OCI-LY7 (cell line): Measurements from ENCODE around the gene CRYBG1. TPM values are rescaled to one million over a fixed set of nuclear protein-coding genes. Genes with fewer than 3 reads are reported as not detected.
"Not testable (repeated sequence)": the region's sequence is repeated elsewhere in the genome, so short reads cannot be mapped to it uniquely, and the experiment has no call there.

Source experiments
- BruUV-seq: library from RNA; stranded (reverse); fragments of 400-500 nt; replicated peaks from 2 replicates; lab custom pipeline; 2021; lab: Mats Ljungman, UMichigan
- CTCF ChIA-PET: fragments of 300-600 bp; sonication (Branson Sonifier 250); formaldehyde crosslinking; loops from one replicate; lab custom pipeline; 2022; ENCODE audit warnings: antibody characterized with exemption; ENCODE audit not compliant: unreplicated experiment; lab: Charles Lee
- POLR2A ChIA-PET: fragments of 300-600 bp; sonication (Branson Sonifier 250); formaldehyde crosslinking; loops from one replicate; lab custom pipeline; 2022; ENCODE audit warnings: antibody characterized with exemption; lab: Charles Lee
- DNase-seq: peaks from one replicate; pipeline ENCODE4 v3.0.0-alpha.2; 2015; ENCODE audit warnings: low spot score
- H2AFZ ChIP-seq: fragments of 200-600 bp; sonication (generic), shearing (Covaris generic); 2 replicates; pipeline ENCODE4 v1.6.1; 2014; ENCODE audit warnings: mild to moderate bottlenecking, antibody characterized with exemption, low read length, moderate library complexity
- H3K27ac ChIP-seq: fragments of 200-600 bp; sonication (generic); 2 replicates; pipeline ENCODE4 v1.5.1; 2014; ENCODE audit warnings: mixed run types, low read depth, mild to moderate bottlenecking, moderate library complexity, low read length, inconsistent platforms; ENCODE audit not compliant: poor library complexity, severe bottlenecking
- H3K36me3 ChIP-seq: fragments of 200-600 bp; sonication (generic); 2 replicates; pipeline ENCODE4 v1.6.1; 2014; ENCODE audit warnings: mild to moderate bottlenecking, antibody characterized with exemption, low read length, moderate library complexity, mixed read lengths; ENCODE audit not compliant: insufficient read depth
- H3K4me1 ChIP-seq: fragments of 200-600 bp; sonication (generic); 2 replicates; pipeline ENCODE4 v1.5.1; 2014; ENCODE audit warnings: mild to moderate bottlenecking, low read length; ENCODE audit not compliant: insufficient read depth, poor library complexity, severe bottlenecking
- H3K4me2 ChIP-seq: fragments of 200-600 bp; sonication (generic); 2 replicates; pipeline ENCODE4 v1.6.1; 2014; ENCODE audit warnings: mild to moderate bottlenecking, low read length
- H3K4me3 ChIP-seq: fragments of 200-600 bp; sonication (generic); 2 replicates; pipeline ENCODE4 v1.5.1; 2014; ENCODE audit warnings: mild to moderate bottlenecking, low read depth, low read length; ENCODE audit not compliant: poor library complexity, severe bottlenecking
- H3K79me2 ChIP-seq: fragments of 200-600 bp; sonication (generic); 2 replicates; pipeline ENCODE4 v1.6.1; 2016; ENCODE audit warnings: low read depth, mild to moderate bottlenecking, low read length, moderate library complexity, mixed read lengths; ENCODE audit not compliant: insufficient read depth
- H3K9me2 ChIP-seq: fragments of 200-600 bp; sonication (generic); 2 replicates; pipeline ENCODE4 v1.6.1; 2016; ENCODE audit warnings: mild to moderate bottlenecking, low read length, mixed read lengths; ENCODE audit not compliant: insufficient read depth
- H3K9me3 ChIP-seq: fragments of 200-600 bp; sonication (generic); 2 replicates; pipeline ENCODE4 v1.6.1; 2014; ENCODE audit warnings: mild to moderate bottlenecking, mixed run types, low read length, mixed read lengths
- H4K20me1 ChIP-seq: fragments of 200-600 bp; sonication (generic); 2 replicates; pipeline ENCODE4 v1.6.1; 2014; ENCODE audit warnings: mild to moderate bottlenecking, antibody characterized with exemption, low read length, moderate library complexity, mixed read lengths; ENCODE audit not compliant: insufficient read depth
- CTCF ChIP-seq: fragments of 200-600 bp; sonication (generic); conservative IDR thresholded peaks from 2 replicates; pipeline ENCODE4 v1.5.1; 2014; ENCODE audit warnings: mild to moderate bottlenecking, antibody characterized with exemption, low read length, moderate library complexity, mixed read lengths
- EZH2phosphoT487 ChIP-seq: fragments of 200-600 bp; sonication (generic); IDR thresholded peaks from 2 replicates; pipeline ENCODE4 v1.6.1; 2018; ENCODE audit warnings: low read depth, borderline replicate concordance, mild to moderate bottlenecking, mixed run types, antibody characterized with exemption, low read length, moderate library complexity, mixed read lengths
- intact Hi-C: fragments of 100-400 bp; cut with micrococcal nuclease; formaldehyde crosslinking; loops from one replicate; pipeline ENCODE4 v1.10.0; 2022; ENCODE audit not compliant: unreplicated experiment
- total RNA-seq, 2 experiments: library from RNA; depleted of rRNA in 1 of 2; stranded (reverse); fragments of >200 nt in 1 of 2; shearing (Covaris generic) in 1 of 2; gene quantifications; 2 replicates each; pipeline ENCODE4 v1.2.3, GENCODE V29; 2014 to 2022

The CRYBG1 gene
- total RNA-seq, 2 experiments from 2014 or later: 41.7 to 66.2 TPM

- no peaks in the 10 kb centered on the region for H3K36me3 ChIP-seq
- H2AFZ ChIP-seq: no peak overlapping the region
- TF ChIP-seq EZH2phosphoT487: no peak
- TF ChIP-seq CTCF: no peak
- no TSS peak for BruUV-seq
- ChIA-PET POLR2A (interaction anchor here (0.7 kb wide), 1 partner anchor 9 kb away, joined by 4 read pairs; no protein-coding TSS in a partner anchor), CTCF (no interaction called here)
- no peak for DNase-seq
- intact Hi-C loops: loop anchor here (5.0 kb wide), 1 partner anchor 44 kb away; no protein-coding TSS in a partner anchor
- H4K20me1 ChIP-seq: no peaks in the 10 kb centered on the region
- no peak overlapping the region for H3K27ac ChIP-seq
- no peaks in the 10 kb centered on the region for H3K4me1 ChIP-seq
- H3K79me2 ChIP-seq: no peaks in the 10 kb centered on the region
- H3K9me2 ChIP-seq: no peaks in the 10 kb centered on the region
- no peak overlapping the region for H3K4me2 ChIP-seq
- H3K4me3 ChIP-seq: no peak overlapping the region
- no peaks in the 10 kb centered on the region for H3K9me3 ChIP-seq
Measured at GRCh38 chr6:106396426-106397220, 36.1 kb downstream of the CRYBG1 start.

DNA sequence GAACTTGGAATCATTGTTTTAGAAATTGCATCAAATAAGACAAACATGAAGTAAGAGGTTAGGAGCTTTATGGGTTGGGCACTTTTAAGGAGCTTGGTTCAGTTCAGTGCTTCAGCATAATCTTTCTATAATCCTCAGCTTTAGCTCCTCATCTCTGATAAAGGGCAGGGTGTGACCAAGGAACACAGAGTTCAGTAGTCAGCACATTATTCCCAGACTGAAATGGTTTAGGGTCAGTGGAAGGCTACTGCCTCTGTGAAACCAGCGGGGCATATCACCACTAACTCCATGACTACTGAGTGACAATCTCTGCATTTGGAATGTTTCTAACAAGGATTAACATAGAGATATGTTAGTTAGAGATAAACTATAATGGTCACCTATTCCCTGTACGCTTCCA lies 36.9 kb downstream of the CRYBG1 start:
- Histone ChIP-seq H3K4me2 (no peak overlapping the region), H3K4me3 (no peak overlapping the region), H4K20me1 (no peaks in the 10 kb centered on the region), H3K79me2 (no peaks in the 10 kb centered on the region), H3K4me1 (no peaks in the 10 kb centered on the region), H3K36me3 (no peaks in the 10 kb centered on the region), H3K9me2 (no peaks in the 10 kb centered on the region), H2AFZ (no peak overlapping the region), H3K27ac (no peak overlapping the region), H3K9me3 (no peaks in the 10 kb centered on the region)
- intact Hi-C loops: loop anchor here (5.0 kb wide), 1 partner anchor 45 kb away; no protein-coding TSS in a partner anchor
- no TSS peak for BruUV-seq
- ChIA-PET POLR2A (interaction anchor here (0.7 kb wide), 2 partner anchors 8 to 42 kb away, joined by 3 to 4 read pairs; no protein-coding TSS in a partner anchor), CTCF (no interaction called here)
- no peak for DNase-seq
- TF ChIP-seq EZH2phosphoT487: no peak
- TF ChIP-seq CTCF: no peak

DNA sequence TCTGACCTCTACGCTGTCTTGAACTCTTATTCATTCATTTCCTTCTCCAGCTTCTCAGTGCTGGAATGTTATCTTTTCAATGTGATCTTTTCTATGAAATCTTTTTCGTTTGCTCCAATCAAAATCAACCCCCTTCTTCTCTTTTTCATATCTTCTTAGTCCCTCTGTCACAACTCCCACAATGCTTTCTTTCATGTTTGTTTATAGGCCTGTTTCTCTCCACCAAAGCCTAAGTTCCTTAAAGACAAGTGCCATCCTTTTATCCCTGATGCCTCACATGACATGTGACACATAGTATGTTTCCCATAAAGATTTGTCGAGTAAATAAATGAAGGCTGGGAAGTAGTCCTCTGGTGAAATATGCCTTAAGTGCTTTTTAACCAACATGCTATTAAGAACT lies 38.1 kb downstream of the CRYBG1 start:
- Histone ChIP-seq H3K36me3 (no peaks in the 10 kb centered on the region), H3K4me3 (no peak overlapping the region), H4K20me1 (no peaks in the 10 kb centered on the region), H2AFZ (no peak overlapping the region), H3K9me3 (no peaks in the 10 kb centered on the region), H3K27ac (no peak overlapping the region), H3K79me2 (no peaks in the 10 kb centered on the region), H3K4me1 (no peaks in the 10 kb centered on the region), H3K4me2 (no peak overlapping the region), H3K9me2 (no peaks in the 10 kb centered on the region)
- no peak for DNase-seq
- POLR2A ChIA-PET: no interaction called here
- intact Hi-C loops: loop anchor here (5.0 kb wide), 1 partner anchor 46 kb away; no protein-coding TSS in a partner anchor
- CTCF ChIA-PET: no interaction called here
- no peak for TF ChIP-seq CTCF
- no peak for TF ChIP-seq EZH2phosphoT487
- no TSS peak for BruUV-seq

DNA sequence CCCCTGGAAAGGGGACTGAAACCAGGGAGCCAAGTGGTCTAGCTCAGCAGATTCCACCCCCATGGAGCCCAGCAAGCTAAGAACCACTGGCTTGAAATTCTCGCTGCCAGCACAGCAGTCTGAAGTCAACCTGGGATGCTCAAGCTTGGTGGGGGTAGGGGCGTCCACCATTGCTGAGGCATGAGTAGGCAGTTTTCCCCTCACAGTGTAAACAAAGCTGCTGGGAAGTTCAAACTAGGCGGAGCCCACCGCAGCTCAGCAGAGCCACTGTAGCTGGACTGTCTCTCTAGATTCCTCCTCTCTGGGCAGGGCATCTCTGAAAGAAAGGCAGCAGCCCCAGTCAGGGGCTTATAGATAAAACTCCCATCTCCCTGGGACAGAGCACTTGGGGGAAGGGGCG lies 44.5 kb downstream of the CRYBG1 start:
- POLR2A ChIA-PET: interaction anchor here (0.6 kb wide), 1 partner anchor 8 kb away, joined by 4 read pairs; no protein-coding TSS in a partner anchor
- H4K20me1 ChIP-seq, H3K4me3 ChIP-seq, H3K9me3 ChIP-seq, CTCF ChIA-PET, BruUV-seq, H2AFZ ChIP-seq, H3K36me3 ChIP-seq, intact Hi-C loops, H3K27ac ChIP-seq, H3K4me2 ChIP-seq, DNase-seq, H3K79me2 ChIP-seq, H3K4me1 ChIP-seq, H3K9me2 ChIP-seq: not testable (repeated sequence)
